Keratinocyte (primary cell): ENCODE measurements around the gene F2RL2.

ENCODE experiments used
- CTCF ChIP-seq, 3 experiments: IDR thresholded peaks in 1 of 3; conservative IDR thresholded peaks in 1 of 3; optimal IDR thresholded peaks in 1 of 3; 2 replicates in 2 of 3; 3 replicates in 1 of 3; pipeline versions ENCODE3 to v1.5.1; 2011; ENCODE audit warnings: low read length in 3 of 3, mild to moderate bottlenecking in 3 of 3, moderate library complexity in 2 of 3, control low read depth in 1 of 3, inconsistent platforms in 1 of 3; ENCODE audit not compliant: insufficient read depth in 2 of 3; ENCODE audit errors: extremely low read depth in 1 of 3
- EZH2 ChIP-seq: IDR thresholded peaks from one replicate; pipeline ENCODE4 v1.6.1; 2012; ENCODE audit warnings: inconsistent platforms, mild to moderate bottlenecking, low read length, moderate library complexity

- TF ChIP-seq CTCF (optimal IDR thresholded peaks at IDR 0.05 in 1 of 3, IDR thresholded peaks at IDR 0.05 in 1 of 3, conservative IDR thresholded peaks at IDR 0.05 in 1 of 3; ENCODE audit: extremely low read depth in 1 of 3, insufficient read depth in 2 of 3, low read length in 3 of 3), result no peak
- no peak for TF ChIP-seq EZH2
Measured at GRCh38 chr5:76606701-76607100, 16.5 kb downstream of the F2RL2 start.
